Activated gamma-delta T cell treated with anti-CD3 and anti-CD28 coated beads, Interleukin-2, amount 50 U/mL, for 16 hours (primary cell): ENCODE results near the gene CNOT2.

ENCODE experiments used
- DNase-seq: peaks from one replicate; pipeline ENCODE4 v3.0.0-alpha.2; 2020; ENCODE audit warnings: low read depth

Gene CNOT2

DNA sequence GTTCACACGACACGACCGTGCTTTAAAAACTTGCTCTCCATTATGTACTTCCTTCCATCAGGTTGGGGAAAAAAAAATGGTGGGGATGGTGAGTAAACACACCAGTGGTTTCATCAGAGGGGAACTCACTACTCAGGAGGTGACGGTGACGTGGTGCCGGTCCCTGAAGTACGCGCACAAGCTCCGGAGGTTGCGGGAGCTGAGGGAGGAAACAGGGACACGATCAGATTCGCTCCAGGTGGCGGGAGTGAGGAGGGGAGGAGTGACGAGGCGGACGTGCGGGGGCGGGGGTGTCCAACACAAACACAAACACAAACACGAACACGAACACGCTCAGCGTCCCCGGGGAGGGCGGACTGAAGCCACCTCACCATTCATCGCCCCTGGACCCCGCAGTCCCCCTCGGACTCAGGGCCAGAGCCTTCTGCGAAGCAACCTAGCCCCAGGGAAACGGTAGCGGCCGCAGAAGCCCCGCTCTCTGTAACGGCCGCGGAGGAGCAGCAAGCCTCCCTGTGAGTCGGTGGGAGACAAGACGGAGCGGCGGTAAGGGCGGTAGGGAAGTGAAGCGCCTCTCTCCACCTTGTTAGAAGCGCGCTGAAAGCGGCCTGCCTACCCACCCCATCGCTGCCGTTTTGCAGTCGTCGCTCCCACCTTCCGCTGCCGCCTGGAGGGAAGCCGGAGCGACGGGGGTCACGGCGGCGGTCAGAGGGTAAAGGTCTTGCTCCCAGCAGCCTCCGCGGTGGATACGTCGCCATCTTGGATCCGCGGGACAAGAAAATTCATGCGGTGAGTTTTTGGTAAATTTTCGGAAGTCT lies at the start of gene CNOT2:
TSS of gene CNOT2 (plus strand) at position 739 of the 815 bp plus-strand sequence. CDS start 34,794 bp downstream, outside the sequence.
- peak; percentile 81 for DNase-seq

DNA sequence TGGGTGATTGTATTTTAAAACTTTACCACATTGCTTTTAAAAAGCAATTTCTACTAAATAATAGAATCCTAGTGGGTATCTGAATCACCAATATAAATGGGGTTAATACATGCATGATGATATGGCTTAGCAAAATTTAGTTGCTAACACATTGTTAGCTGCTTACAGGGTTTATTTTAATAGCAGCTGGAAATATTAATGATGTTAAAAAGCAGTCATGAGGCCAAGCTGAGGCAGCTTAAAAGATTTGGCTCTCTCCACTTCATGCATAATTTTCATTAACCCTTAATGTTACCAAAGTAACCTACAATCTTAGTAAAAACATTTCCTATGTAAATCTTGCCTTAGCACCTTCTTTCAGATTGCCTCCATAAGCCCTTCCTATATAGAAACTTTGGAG lies 49.2 kb upstream of the CNOT2 start:
- DNase-seq = no peak

DNA sequence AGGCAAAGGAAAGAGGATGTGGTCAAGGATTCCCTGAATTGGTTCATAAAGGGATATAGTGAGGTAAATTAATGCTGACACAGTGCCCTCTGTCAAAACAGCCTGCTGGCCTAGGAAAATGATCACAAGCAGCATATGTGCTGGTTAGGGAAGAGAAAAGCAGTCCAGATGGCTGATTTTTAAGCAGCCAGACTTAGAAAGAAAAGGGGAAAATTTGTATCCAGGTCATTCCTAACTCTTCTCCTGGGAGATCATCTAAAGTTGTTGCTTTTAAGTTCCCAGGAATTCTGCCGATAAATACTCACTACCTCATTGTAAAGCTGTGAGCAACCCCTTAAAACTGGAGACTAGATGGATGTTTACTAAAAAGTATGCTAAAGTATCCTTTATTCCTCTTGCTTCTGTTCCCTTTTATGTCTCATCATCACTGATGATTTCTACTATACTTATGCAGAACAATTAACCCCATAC lies 46.4 kb upstream of the CNOT2 start:
- DNase-seq = no peak

DNA sequence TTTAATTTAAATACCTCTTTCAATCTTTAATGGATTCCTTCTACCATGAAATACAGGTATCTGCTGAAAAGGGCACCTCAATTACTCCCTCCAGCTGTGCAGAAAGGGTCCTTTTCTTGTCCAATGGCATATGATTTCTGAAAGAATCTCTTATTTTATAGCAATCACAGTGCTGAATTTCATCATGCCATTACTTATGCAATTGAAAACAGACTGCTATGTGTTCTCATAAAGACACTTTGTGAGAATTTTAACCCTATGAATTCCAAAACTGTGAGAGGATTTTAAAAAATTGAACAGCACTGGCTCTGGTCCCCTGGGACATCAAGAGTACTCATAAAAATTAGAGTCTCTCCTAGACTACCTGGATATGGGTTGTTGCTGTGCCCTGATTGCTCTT lies 45.9 kb upstream of the CNOT2 start:
- no peak for DNase-seq

- DNase-seq = no peak
Observed at GRCh38 chr12:70213707-70214106, 29.5 kb upstream of the CNOT2 start.

- no peak for DNase-seq
Observed at GRCh38 chr12:70214972-70215617, 28.1 kb upstream of the CNOT2 start.

- DNase-seq = no peak
Observed at GRCh38 chr12:70217416-70217815, 25.8 kb upstream of the CNOT2 start.

DNA sequence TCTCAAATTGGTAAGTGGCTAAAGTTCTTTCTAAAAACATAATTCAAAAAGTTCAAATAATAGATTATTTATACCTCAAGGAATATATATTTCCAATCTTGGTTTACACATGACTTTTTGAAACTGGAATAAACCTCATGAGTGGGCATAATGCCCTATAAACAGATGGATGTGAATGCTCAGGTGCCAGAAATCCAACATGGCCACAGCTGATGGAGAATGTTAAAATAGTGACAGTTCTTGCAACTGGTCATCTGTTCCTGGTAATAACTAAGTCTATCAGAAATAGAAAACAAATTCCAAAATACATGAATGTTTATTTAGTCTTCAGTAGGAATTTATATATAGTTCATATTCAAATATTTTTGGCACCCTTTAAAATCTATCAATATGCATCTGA lies 21.6 kb upstream of the CNOT2 start:
- no peak for DNase-seq

- no peak for DNase-seq
Observed at GRCh38 chr12:70227911-70228310, 15.3 kb upstream of the CNOT2 start.

GRCh38 chr12:70230934-70231606 lies 12.2 kb upstream of the CNOT2 start:
- no peak for DNase-seq

DNA sequence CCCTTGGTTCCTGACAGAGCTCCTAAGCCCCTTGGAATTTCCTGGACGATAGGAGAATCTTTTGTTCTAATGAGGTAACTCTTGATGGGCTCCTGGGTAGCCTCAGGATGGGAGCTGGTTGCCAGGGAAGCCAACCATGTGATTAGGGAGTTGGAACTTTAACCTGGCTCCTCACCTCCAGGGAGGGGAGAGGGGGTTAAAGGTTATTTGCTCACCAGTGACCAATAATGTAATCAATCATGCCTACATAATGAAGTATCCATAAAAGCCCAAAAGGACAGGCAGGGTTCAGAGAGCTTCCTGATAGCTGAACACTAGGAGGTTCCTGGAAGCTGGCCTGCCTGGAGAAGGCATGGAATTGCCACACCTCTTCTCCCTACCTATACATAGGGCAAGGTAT lies 6.2 kb upstream of the CNOT2 start:
- DNase-seq = no peak

- DNase-seq = no peak
Observed at GRCh38 chr12:70240673-70241072, 2.6 kb upstream of the CNOT2 start.

GRCh38 chr12:70241845-70242244 lies 1.4 kb upstream of the CNOT2 start:
- no peak for DNase-seq

GRCh38 chr12:70243510-70244371 lies 508 bp downstream of the CNOT2 start:
- DNase-seq = peak; percentile 44

DNA sequence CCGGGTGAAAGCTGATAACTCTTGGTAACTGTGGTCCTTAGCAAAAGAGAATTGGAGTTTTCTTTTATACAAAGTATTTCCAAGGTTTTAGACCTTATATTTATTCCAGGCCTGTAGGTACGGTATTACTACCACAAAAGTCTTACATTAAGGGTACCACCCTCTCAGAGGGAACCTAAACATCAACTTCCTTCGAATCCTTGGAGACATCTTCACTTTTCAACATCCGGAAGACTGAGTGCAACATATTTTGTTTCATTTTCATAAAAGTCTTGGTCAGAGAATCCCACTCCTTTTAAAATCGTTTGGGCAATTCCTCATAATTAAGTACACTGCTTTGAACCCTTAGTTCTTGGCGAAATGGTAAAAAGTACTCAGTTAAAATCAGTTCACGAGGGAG lies 1.2 kb downstream of the CNOT2 start:
- DNase-seq = no peak

DNA sequence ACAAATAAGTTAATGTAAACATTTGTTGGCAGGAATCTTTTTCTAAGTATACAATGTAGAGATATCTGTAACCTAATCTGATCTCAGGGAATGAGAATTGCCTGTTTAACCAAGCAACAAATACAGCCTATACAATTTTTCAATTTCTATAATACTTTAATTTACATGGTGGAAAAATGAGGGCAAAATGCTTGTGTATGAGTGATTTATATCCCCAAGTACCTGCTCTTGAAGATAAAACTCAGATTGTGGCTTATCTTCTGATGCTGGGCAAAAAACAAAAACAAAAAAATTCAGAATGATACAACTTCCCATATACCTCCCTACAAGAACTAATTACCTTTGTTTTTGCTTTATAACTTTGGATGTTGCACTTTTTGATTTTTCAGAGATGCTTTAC lies 2.2 kb downstream of the CNOT2 start:
- no peak for DNase-seq

DNA sequence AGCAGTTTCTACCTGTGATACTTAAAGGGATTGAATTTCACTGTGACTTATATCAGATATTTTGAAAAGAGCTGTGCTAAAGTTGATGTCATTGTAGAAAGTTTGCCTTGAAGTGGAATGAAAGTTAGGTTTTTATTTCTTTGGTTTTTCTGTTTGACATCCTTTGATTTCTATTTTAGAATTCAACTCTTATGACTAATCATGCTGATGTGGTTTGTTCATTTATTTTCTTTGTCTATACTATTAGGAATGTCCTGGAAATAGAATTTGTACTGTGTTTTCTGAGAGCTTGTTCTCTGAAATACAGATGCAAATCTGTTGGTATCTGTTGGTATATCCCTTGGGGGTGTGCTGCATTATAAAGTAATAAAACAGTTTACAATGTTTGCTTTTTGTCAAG lies 3.3 kb downstream of the CNOT2 start:
- no peak for DNase-seq

GRCh38 chr12:70247653-70248199 lies 4.5 kb downstream of the CNOT2 start:
- no peak for DNase-seq

- no peak for DNase-seq
Observed at GRCh38 chr12:70248876-70249275, 5.6 kb downstream of the CNOT2 start.

DNA sequence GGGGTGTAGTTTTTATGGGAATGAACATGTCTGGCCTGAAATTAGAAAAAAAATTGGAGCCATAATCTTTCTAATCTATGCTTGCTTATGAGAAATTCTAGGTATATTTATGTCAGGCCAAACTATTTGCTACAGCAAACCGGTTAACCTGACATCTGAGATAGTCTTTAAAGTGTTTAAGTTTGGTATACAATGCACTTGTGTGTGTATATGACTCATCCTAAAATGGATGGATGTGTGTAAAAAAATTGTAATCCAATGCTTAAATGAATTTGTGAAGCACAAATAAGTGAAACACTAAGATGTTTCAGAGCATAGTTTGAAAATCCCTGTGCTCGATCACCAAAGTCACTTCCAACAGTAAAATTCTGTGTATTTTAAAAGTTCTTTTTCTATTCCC lies 6.7 kb downstream of the CNOT2 start:
- no peak for DNase-seq

DNA sequence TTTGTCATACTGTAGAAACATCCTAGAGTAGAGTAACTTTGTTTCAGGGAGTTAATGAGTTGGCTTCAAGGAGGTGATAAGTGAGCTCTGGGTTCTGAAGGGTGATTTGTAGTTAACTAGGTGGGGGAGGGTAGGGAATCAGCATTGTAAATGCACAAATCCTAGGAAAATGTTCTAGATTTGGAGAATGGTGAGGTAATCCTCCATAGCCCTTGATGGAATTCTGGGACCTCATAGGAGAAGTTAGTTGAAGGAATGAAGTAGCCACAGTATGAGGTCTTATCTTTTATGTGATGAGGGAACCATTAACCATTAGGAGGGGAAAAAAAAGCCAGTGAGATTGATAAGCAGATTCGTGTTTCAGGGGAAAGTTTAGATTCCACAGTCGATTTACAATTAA lies 8.0 kb downstream of the CNOT2 start:
- no peak for DNase-seq

DNA sequence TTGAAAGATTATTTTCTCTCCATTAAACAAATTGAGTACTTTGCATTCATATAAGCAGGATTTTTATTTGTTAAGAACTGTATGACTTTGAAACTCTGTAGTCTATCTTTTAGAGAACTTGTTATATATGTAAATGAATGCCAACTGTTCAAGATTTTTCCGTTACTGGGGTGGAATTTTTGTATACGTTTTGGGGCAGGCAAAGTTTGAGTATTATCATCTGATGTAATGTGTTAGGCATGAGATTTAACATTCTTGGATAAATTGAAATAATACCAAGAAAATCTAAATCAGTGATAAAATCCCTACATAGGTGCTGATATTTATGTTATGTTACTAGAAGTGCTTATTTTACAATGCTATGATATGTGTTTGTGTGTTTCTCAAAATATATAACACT lies 8.4 kb downstream of the CNOT2 start:
- no peak for DNase-seq
